Lower leg skin (tissue), 3 donors: ENCODE data around the gene PTPRT.

Source experiments
- POLR2A ChIP-seq, 2 donors: fragments of 450-650 bp; IDR thresholded peaks; one replicate each; pipeline ENCODE4 v1.6.1; 2016 to 2017; ENCODE audit warnings: antibody characterized with exemption in 2 of 2, mild to moderate bottlenecking in 1 of 2, moderate library complexity in 1 of 2
- TF ChIP-seq, protein P1 (sequence below), 3 donors: fragments of 450-650 bp; IDR thresholded peaks; one replicate each; pipeline ENCODE4 v1.5.1; 2016; ENCODE audit warnings: antibody characterized with exemption in 3 of 3, mild to moderate bottlenecking in 3 of 3, moderate library complexity in 2 of 3

DNA sequence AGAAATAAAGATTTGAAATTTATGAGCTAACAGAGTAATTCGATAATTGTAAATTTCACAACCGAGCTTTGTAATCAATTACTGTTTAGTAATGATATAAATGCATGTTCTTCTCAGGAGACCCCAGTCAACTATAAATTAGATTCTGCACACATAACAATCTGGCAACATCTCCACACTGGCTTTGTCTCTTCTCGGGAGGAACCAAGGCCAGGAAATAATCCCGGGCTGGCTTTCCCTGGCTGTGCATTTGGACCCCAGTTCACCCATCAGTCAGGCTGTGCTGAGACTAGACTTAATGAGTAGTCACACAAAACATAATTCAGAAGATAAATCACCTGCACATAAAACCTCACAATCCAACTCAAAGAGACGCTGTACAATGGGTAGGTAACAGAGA, 65.5 kb downstream of the PTPRT start:
- TF ChIP-seq, protein P1, sequence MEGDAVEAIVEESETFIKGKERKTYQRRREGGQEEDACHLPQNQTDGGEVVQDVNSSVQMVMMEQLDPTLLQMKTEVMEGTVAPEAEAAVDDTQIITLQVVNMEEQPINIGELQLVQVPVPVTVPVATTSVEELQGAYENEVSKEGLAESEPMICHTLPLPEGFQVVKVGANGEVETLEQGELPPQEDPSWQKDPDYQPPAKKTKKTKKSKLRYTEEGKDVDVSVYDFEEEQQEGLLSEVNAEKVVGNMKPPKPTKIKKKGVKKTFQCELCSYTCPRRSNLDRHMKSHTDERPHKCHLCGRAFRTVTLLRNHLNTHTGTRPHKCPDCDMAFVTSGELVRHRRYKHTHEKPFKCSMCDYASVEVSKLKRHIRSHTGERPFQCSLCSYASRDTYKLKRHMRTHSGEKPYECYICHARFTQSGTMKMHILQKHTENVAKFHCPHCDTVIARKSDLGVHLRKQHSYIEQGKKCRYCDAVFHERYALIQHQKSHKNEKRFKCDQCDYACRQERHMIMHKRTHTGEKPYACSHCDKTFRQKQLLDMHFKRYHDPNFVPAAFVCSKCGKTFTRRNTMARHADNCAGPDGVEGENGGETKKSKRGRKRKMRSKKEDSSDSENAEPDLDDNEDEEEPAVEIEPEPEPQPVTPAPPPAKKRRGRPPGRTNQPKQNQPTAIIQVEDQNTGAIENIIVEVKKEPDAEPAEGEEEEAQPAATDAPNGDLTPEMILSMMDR (IDR thresholded peaks at IDR 0.05) = no peak
- no peak for TF ChIP-seq POLR2A (IDR thresholded peaks at IDR 0.05)
